A673 (cell line): Measurements from ENCODE around the gene PHB1. TPM values are rescaled to one million over a fixed set of nuclear protein-coding genes. Genes with fewer than 3 reads are reported as not detected.
A peak's percentile ranks its signal among the peaks of the same experiment; 100 is the strongest.

ENCODE experiments used
- BruUV-seq: library from RNA; stranded (reverse); fragments of 400-500 nt; replicated peaks from 2 replicates; lab custom pipeline; 2021; lab: Mats Ljungman, UMichigan
- CTCF ChIA-PET: fragments of 300-600 bp; sonication (Branson Sonifier 250); formaldehyde crosslinking; loops from one replicate; lab custom pipeline; 2022; ENCODE audit warnings: antibody characterized with exemption; lab: Charles Lee
- POLR2A ChIA-PET: fragments of 300-600 bp; sonication (Branson Sonifier 250); formaldehyde crosslinking; loops from one replicate; lab custom pipeline; 2022; ENCODE audit warnings: antibody characterized with exemption; ENCODE audit not compliant: low non-redundant PET; lab: Charles Lee
- DNase-seq: peaks from one replicate; pipeline ENCODE4 v3.0.0-alpha.2; 2015; ENCODE audit warnings: low spot score
- H3K27ac ChIP-seq: fragments of 200-600 bp; sonication (generic); 2 replicates; pipeline ENCODE4 v1.5.1; 2016; ENCODE audit warnings: mixed run types, low read depth, mild to moderate bottlenecking, mixed read lengths, antibody characterized with exemption, low read length; ENCODE audit not compliant: poor library complexity, severe bottlenecking
- H3K27me3 ChIP-seq: fragments of 200-600 bp; sonication (generic); replicated peaks from 2 replicates; pipeline ENCODE4 v1.6.1; 2017; ENCODE audit warnings: mixed run types, low read depth, mild to moderate bottlenecking, mixed read lengths, antibody characterized with exemption, low read length; ENCODE audit not compliant: insufficient read depth, poor library complexity
- H3K36me3 ChIP-seq: fragments of 200-600 bp; sonication (generic); 2 replicates; pipeline ENCODE4 v1.6.1; 2016; ENCODE audit warnings: mixed run types, mild to moderate bottlenecking, mixed read lengths, antibody characterized with exemption, low read length; ENCODE audit not compliant: insufficient read depth, poor library complexity, severe bottlenecking
- H3K4me1 ChIP-seq: fragments of 200-600 bp; sonication (generic); 2 replicates; pipeline ENCODE4 v1.6.1; 2017; ENCODE audit warnings: mixed run types, mild to moderate bottlenecking, mixed read lengths, antibody characterized with exemption, low read length; ENCODE audit not compliant: insufficient read depth, poor library complexity, severe bottlenecking
- H3K4me3 ChIP-seq: fragments of 200-600 bp; sonication (generic); 2 replicates; pipeline ENCODE4 v1.5.1; 2016; ENCODE audit warnings: low read depth, mixed run types, mild to moderate bottlenecking, mixed read lengths, low read length; ENCODE audit not compliant: poor library complexity, severe bottlenecking
- H3K9me3 ChIP-seq: fragments of 200-600 bp; sonication (generic); 2 replicates; pipeline ENCODE4 v1.6.1; 2016; ENCODE audit warnings: mixed run types, low read depth, mild to moderate bottlenecking, mixed read lengths, antibody characterized with exemption, low read length; ENCODE audit not compliant: poor library complexity, severe bottlenecking
- EZH2 ChIP-seq: fragments of 200-600 bp; sonication (generic); IDR thresholded peaks from 2 replicates; pipeline ENCODE4 v1.6.1; 2017; ENCODE audit warnings: borderline replicate concordance, low read depth, mild to moderate bottlenecking, mixed read lengths, antibody characterized with exemption, low read length; ENCODE audit not compliant: poor library complexity, severe bottlenecking
- intact Hi-C: fragments of 100-400 bp; cut with micrococcal nuclease; formaldehyde crosslinking; loops from one replicate; pipeline ENCODE4 v1.10.0; 2022; ENCODE audit not compliant: unreplicated experiment
- total RNA-seq: library from RNA; stranded (reverse); gene quantifications from 2 replicates; pipeline ENCODE4 v1.2.3, GENCODE V29; 2021
- TF ChIP-seq, protein P1 (sequence below): fragments of 300-800, 200-600 bp; sonication (generic); conservative IDR thresholded peaks from 2 replicates; pipeline ENCODE4 v1.5.1; 2017; ENCODE audit warnings: low read depth, mild to moderate bottlenecking, antibody characterized with exemption, low read length, moderate library complexity, mixed read lengths

Gene PHB1
- total RNA-seq, 1 experiment from 2014 or later = 451 TPM

DNA sequence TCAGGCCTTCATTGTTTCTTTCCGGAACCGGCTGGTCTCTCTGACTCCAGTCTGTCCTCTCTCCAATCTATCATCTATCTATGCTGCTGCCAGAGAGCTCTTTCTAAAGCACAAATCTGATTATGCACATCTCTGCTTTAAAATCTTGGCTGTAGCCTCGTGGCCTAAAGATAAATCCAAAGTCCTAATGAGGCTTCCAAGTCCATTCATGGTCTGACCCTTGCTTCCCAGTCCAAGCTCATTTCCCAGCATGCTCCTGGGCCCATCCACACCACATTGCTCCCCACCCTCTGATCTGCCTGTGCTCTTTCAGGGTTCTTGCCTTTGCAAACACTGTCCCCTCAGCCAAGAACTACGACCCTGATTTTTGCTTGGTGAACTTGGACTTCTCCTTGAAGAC, 21.5 kb upstream of the PHB1 start:
- Histone ChIP-seq H3K4me3 (no peak overlapping the region), H3K36me3 (no peaks in the 10 kb centered on the region), H3K27ac (no peak overlapping the region), H3K27me3 (no peaks in the 10 kb centered on the region), H3K9me3 (no peaks in the 10 kb centered on the region), H3K4me1 (no peaks in the 10 kb centered on the region)
- intact Hi-C loops = loop anchor here (10.0 kb wide), 1 partner anchor 259 kb away; no protein-coding TSS in a partner anchor
- DNase-seq = no peak
- POLR2A ChIA-PET = no interaction called here
- TF ChIP-seq EZH2 = no peak
- TF ChIP-seq, protein P1, sequence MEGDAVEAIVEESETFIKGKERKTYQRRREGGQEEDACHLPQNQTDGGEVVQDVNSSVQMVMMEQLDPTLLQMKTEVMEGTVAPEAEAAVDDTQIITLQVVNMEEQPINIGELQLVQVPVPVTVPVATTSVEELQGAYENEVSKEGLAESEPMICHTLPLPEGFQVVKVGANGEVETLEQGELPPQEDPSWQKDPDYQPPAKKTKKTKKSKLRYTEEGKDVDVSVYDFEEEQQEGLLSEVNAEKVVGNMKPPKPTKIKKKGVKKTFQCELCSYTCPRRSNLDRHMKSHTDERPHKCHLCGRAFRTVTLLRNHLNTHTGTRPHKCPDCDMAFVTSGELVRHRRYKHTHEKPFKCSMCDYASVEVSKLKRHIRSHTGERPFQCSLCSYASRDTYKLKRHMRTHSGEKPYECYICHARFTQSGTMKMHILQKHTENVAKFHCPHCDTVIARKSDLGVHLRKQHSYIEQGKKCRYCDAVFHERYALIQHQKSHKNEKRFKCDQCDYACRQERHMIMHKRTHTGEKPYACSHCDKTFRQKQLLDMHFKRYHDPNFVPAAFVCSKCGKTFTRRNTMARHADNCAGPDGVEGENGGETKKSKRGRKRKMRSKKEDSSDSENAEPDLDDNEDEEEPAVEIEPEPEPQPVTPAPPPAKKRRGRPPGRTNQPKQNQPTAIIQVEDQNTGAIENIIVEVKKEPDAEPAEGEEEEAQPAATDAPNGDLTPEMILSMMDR = no peak
- CTCF ChIA-PET = interaction anchor here (2.0 kb wide), 1 partner anchor 120 kb away, joined by 9 read pairs; no protein-coding TSS in a partner anchor
- BruUV-seq = no TSS peak

DNA sequence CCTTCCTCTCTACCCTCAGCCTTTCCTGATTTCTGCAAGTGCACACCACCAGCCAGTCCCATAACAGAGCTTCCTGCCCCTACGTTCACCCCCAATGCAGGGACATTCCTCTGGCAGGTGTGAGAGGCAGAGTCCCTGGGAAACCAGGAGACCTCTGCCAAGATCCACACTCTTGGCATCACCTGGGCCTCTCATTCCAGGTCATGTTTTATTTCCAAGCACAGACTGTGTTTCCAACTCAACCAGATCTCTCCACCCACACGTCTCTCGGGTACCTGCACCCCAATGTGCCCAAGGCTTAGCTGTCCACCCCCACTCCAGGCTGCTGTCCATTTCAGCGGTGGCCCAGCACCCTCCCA, 21.0 kb upstream of the PHB1 start:
- H3K4me1 ChIP-seq = no peaks in the 10 kb centered on the region

DNA sequence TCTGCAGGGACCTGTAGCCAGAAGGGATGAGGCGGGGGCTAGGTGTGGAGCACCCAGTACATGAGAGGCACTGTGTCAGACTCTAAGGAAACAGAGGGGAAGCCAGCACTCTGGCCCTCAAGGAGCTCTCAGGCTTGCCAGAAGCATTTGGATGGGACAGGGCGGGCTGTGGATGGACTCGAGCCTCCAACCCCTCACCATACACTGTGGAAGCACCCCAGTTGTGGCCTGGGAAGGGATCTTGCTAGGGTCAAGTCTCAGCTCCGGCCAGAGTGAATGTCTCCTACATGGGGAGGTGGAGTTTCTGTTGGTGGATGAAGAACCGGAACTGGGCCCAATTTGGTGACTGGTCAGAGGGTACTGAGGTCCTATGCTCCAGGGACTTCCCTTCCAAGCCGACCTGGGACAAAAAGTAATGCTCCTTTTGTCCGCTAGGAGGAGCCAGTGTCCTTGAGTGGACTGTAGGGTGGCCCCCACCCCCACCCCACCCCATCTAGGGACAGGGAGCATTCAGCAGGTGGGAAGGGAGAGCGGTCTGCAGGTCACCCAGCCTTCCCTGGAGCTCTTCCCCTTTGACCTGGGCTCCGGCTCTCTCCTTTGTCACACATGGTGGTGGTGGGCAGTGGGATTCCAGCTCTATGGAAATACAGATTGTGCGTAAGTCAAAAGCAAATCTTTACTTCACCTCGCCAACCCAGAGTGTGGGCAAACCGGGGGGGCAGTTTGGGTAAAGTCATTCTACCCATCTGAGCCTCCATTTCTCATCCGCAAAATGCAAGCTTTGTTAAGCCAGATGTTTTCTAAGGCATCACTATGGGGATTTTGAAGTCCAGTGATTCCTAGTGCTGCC, 20.4 kb upstream of the PHB1 start:
- H3K9me3 ChIP-seq = no peaks in the 10 kb centered on the region
- no peaks in the 10 kb centered on the region for H3K27me3 ChIP-seq
- POLR2A ChIA-PET = interaction anchor here (0.6 kb wide), 1 partner anchor 252 kb away, joined by 3 read pairs; no protein-coding TSS in a partner anchor
- CTCF ChIA-PET = interaction anchor here (0.6 to 2.0 kb wide), 5 partner anchors 121 to 213 kb away, joined by 3 to 9 read pairs (median 6); no protein-coding TSS in a partner anchor
- no peak overlapping the region for H3K4me3 ChIP-seq
- H3K36me3 ChIP-seq = no peaks in the 10 kb centered on the region
- DNase-seq = peak; percentile 64
- TF ChIP-seq EZH2 = no peak
- TF ChIP-seq, protein P1 = peak; percentile 81
- no TSS peak for BruUV-seq
- H3K4me1 ChIP-seq = no peaks in the 10 kb centered on the region
- no peak overlapping the region for H3K27ac ChIP-seq
- intact Hi-C loops = loop anchor here (1.0 to 10.0 kb wide), 2 partner anchors 121 to 260 kb away; no protein-coding TSS in a partner anchor

More for the DNA sequence above, 21.0 kb upstream of the PHB1 start:
- Histone ChIP-seq H3K36me3 (no peaks in the 10 kb centered on the region), H3K4me3 (no peak overlapping the region), H3K27ac (no peak overlapping the region), H3K9me3 (no peaks in the 10 kb centered on the region), H3K27me3 (no peaks in the 10 kb centered on the region)
- intact Hi-C loops = loop anchor here (1.0 to 10.0 kb wide), 2 partner anchors 121 to 259 kb away; no protein-coding TSS in a partner anchor
- ChIA-PET POLR2A (no interaction called here), CTCF (interaction anchor here (0.7 to 2.0 kb wide), 4 partner anchors 121 to 212 kb away, joined by 3 to 9 read pairs (median 6); no protein-coding TSS in a partner anchor)
- DNase-seq = no peak
- no peak for TF ChIP-seq EZH2
- TF ChIP-seq, protein P1 = no peak
- no TSS peak for BruUV-seq
